ENCODE data around the gene ZNF280D.

- TF ChIP-seq POLR2A (IDR thresholded peaks at IDR 0.05) (no peak), CTCF (IDR thresholded peaks at IDR 0.05) (no peak), POLR2AphosphoS5 (IDR thresholded peaks at IDR 0.05) (no peak)
These were observed 52.2 kb downstream of the ZNF280D start for GRCh38 chr15:56681113-56681512.
